B cell (primary cell): Measurements from ENCODE around the gene SGSH. TPM values are rescaled to one million over a fixed set of nuclear protein-coding genes. Genes with fewer than 3 reads are reported as not detected.

Experiments
- ATAC-seq: fragments of 200-7000 bp; cut with Tn5 transposase; one replicate; pipeline ENCODE4 v1.10.0; 2021; ENCODE audit warnings: low read depth, mild to moderate bottlenecking, moderate number of reproducible peaks, moderate library complexity
- CTCF ChIA-PET: fragments of 350-600 bp; sonication (Branson Sonifier 250); formaldehyde crosslinking; loops from one replicate; lab custom pipeline; 2021; ENCODE audit warnings: antibody characterized with exemption, inconsistent platforms; lab: Charles Lee
- POLR2A ChIA-PET: fragments of 350-600 bp; sonication (Branson Sonifier 250); formaldehyde crosslinking; loops from one replicate; lab custom pipeline; 2021; ENCODE audit warnings: antibody characterized with exemption; lab: Charles Lee
- DNase-seq: peaks from one replicate; pipeline ENCODE4 v3.0.0; 2013
- H2AFZ ChIP-seq: 2 replicates; pipeline ENCODE4 v1.6.1; 2012; ENCODE audit warnings: mild to moderate bottlenecking, low read depth, low read length; ENCODE audit not compliant: insufficient read depth, poor library complexity, severe bottlenecking
- H3K27ac ChIP-seq, 2 donors: 1 replicate in 1 of 2; 2 replicates in 1 of 2; pipeline ENCODE4 v1.5.1; 2012 to 2013; ENCODE audit warnings: low read length in 2 of 2, mild to moderate bottlenecking in 2 of 2, moderate library complexity in 1 of 2
- H3K27me3 ChIP-seq, 4 experiments: fragments of 200-600 bp in 1 of 4; sonication (generic) in 1 of 4; replicated peaks in 1 of 4; 1 replicate in 2 of 4; 2 replicates in 2 of 4; pipeline versions ENCODE4 v1.6.1 to v1.7.0; 2013 to 2016; ENCODE audit warnings: low read length in 3 of 4, mild to moderate bottlenecking in 2 of 4, mixed read lengths in 1 of 4, moderate library complexity in 1 of 4; ENCODE audit not compliant: insufficient read depth in 4 of 4, control insufficient read depth in 3 of 4; ENCODE audit errors: control extremely low read depth in 1 of 4
- H3K36me3 ChIP-seq, 2 experiments: replicated peaks in 1 of 2; 1 replicate in 1 of 2; 2 replicates in 1 of 2; pipeline versions ENCODE4 v1.6.1 to v1.7.1; 2013; ENCODE audit warnings: low read length in 1 of 2; ENCODE audit not compliant: insufficient read depth in 2 of 2, control insufficient read depth in 1 of 2; ENCODE audit errors: control extremely low read depth in 1 of 2, extremely low read depth in 1 of 2
- H3K4me1 ChIP-seq, 2 donors: fragments of 200-600 bp in 1 of 2; sonication (generic) in 1 of 2; 1 replicate in 1 of 2; 2 replicates in 1 of 2; pipeline versions ENCODE4 v1.5.1 to v1.6.1; 2013 to 2017; ENCODE audit warnings: low read length in 2 of 2; ENCODE audit not compliant: control insufficient read depth in 2 of 2, insufficient read depth in 2 of 2
- H3K4me2 ChIP-seq: replicated peaks from 2 replicates; pipeline ENCODE3; 2012; ENCODE audit warnings: mild to moderate bottlenecking, low read depth, low read length; ENCODE audit not compliant: poor library complexity, severe bottlenecking
- H3K4me3 ChIP-seq, 5 experiments: fragments of 200-600 bp in 1 of 5; sonication (generic) in 1 of 5; 1 replicate in 3 of 5; 2 replicates in 2 of 5; pipeline versions ENCODE4 v1.5.1 to v1.7.0; 2011 to 2016; ENCODE audit warnings: low read length in 4 of 5, mild to moderate bottlenecking in 4 of 5, low read depth in 2 of 5, control low read depth in 1 of 5, moderate library complexity in 1 of 5; ENCODE audit not compliant: insufficient read depth in 1 of 5; ENCODE audit errors: control extremely low read depth in 1 of 5, extremely low read depth in 1 of 5
- H3K79me2 ChIP-seq: fragments of 200-600 bp; sonication (generic); one replicate; pipeline ENCODE4 v1.6.0; 2016; ENCODE audit warnings: low read length; ENCODE audit not compliant: control insufficient read depth, insufficient read depth
- H3K9ac ChIP-seq: fragments of 200-600 bp; sonication (generic); 2 replicates; pipeline ENCODE4 v1.6.1; 2017; ENCODE audit warnings: mild to moderate bottlenecking, low read length, moderate library complexity
- H3K9me3 ChIP-seq, 3 donors: one replicate each; pipeline versions ENCODE4 v1.6.1 to v1.7.1; 2013; ENCODE audit warnings: low read length in 2 of 3; ENCODE audit not compliant: control insufficient read depth in 2 of 3, insufficient read depth in 1 of 3; ENCODE audit errors: control extremely low read depth in 1 of 3
- H4K20me1 ChIP-seq: 2 replicates; pipeline ENCODE4 v1.6.0; 2012; ENCODE audit warnings: mild to moderate bottlenecking, low read length; ENCODE audit not compliant: insufficient read depth, control insufficient read depth, poor library complexity, severe bottlenecking
- H3K27ac Mint-ChIP-seq: one replicate; pipeline ENCODE4 v1.8.0; 2021; ENCODE audit warnings: mixed read lengths
- H3K27me3 Mint-ChIP-seq: one replicate; pipeline ENCODE4 v1.8.0; 2021; ENCODE audit warnings: mixed read lengths
- H3K4me1 Mint-ChIP-seq: one replicate; pipeline ENCODE4 v1.8.0; 2021; ENCODE audit warnings: mixed read lengths
- H3K4me3 Mint-ChIP-seq: one replicate; pipeline ENCODE4 v1.8.0; 2021; ENCODE audit warnings: mixed read lengths
- H3K9me3 Mint-ChIP-seq: one replicate; pipeline ENCODE4 v1.8.0; 2022; ENCODE audit warnings: mixed read lengths; ENCODE audit not compliant: insufficient read depth
- EZH2 ChIP-seq: IDR thresholded peaks from 2 replicates; pipeline ENCODE4 v1.6.1; 2012; ENCODE audit warnings: borderline replicate concordance, low read depth, mild to moderate bottlenecking, moderate library complexity, low read length; ENCODE audit not compliant: insufficient read depth, poor library complexity, severe bottlenecking
- WGBS: methylation state at CpG from one replicate; pipeline ENCODE4 v1.1.5; 2013; ENCODE audit warnings: missing lambda C conversion rate; ENCODE audit not compliant: insufficient coverage; 5-methylcytosine and 5-hydroxymethylcytosine counted together
- intact Hi-C: fragments of 100-400 bp; cut with micrococcal nuclease; formaldehyde crosslinking; loops from one replicate; pipeline ENCODE4 v1.10.0; 2022
- polyA plus RNA-seq: library from polyadenylated mRNA; depleted of rRNA; stranded (reverse); fragments of >200 nt; gene quantifications from 2 replicates; pipeline ENCODE4 v1.2.3, GENCODE V29; 2012
- total RNA-seq, 2 donors: library from RNA; stranded (reverse); fragments of 120-200 nt in 1 of 2; gene quantifications; 1 replicate in 1 of 2; 2 replicates in 1 of 2; pipeline versions ENCODE4 v1.2.3 to v1.2.4, GENCODE V29; 2013 to 2022
- TF ChIP-seq, protein P1 (sequence below): fragments of 200-600 bp; IDR thresholded peaks from one replicate; pipeline ENCODE4 v1.8.0; 2022; ENCODE audit warnings: antibody characterized with exemption, mild to moderate bottlenecking

The SGSH gene
- total and polyA plus RNA-seq, 2 donors (not counting 1 experiment from before 2014, with no cell fraction given), result 44.5 to 83.7 TPM

DNA sequence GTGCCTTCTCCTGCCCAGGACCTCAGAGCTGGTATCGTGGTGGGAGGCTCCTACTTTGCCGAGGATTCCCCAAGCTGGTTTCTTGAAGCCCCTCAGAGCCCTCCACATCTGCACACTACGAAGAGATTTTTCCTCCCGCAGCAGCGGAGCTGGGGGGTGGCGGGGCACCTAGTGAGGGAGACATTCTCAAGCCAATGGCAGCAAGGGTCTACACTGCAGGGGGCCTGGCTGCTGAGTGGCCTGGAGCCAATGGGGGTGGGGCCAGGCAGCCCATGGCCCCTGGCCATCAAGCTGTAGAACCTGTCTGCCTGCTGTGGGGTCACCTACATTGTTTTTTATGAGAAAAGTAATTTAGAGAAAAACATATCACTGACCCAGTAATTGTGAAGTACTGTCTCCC, 5.1 kb upstream of the SGSH start:
- intact Hi-C loops, result no loop called here
- TF ChIP-seq EZH2, result no peak
- TF ChIP-seq, protein P1, sequence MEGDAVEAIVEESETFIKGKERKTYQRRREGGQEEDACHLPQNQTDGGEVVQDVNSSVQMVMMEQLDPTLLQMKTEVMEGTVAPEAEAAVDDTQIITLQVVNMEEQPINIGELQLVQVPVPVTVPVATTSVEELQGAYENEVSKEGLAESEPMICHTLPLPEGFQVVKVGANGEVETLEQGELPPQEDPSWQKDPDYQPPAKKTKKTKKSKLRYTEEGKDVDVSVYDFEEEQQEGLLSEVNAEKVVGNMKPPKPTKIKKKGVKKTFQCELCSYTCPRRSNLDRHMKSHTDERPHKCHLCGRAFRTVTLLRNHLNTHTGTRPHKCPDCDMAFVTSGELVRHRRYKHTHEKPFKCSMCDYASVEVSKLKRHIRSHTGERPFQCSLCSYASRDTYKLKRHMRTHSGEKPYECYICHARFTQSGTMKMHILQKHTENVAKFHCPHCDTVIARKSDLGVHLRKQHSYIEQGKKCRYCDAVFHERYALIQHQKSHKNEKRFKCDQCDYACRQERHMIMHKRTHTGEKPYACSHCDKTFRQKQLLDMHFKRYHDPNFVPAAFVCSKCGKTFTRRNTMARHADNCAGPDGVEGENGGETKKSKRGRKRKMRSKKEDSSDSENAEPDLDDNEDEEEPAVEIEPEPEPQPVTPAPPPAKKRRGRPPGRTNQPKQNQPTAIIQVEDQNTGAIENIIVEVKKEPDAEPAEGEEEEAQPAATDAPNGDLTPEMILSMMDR, result no peak
- 98% methylated on average over 6 of the region's 6 CpGs for WGBS
- CTCF ChIA-PET, result interaction anchor here (1.1 kb wide), 1 partner anchor 10 kb away, joined by 4 read pairs; no protein-coding TSS in a partner anchor
- Histone ChIP-seq H3K9ac (no peak overlapping the region), H3K9me3 (no peaks in the 10 kb centered on the region), H3K27ac (no peak overlapping the region), H3K79me2 (no peaks in the 10 kb centered on the region), H4K20me1 (no peaks in the 10 kb centered on the region), H3K27me3 (peaks cover 0 to 2% (median 0%) of the 10 kb centered on the region in 4 experiments), H2AFZ (no peak overlapping the region), H3K4me3 (no peak overlapping the region), H3K4me1 (peaks cover 0 to 6% of the 10 kb centered on the region in 2 donors), H3K36me3 (no peaks in the 10 kb centered on the region), H3K4me2 (no peak overlapping the region)
- DNase-seq (no peak), ATAC-seq (no peak)
- Mint-ChIP-seq H3K4me1 (peaks cover 3% of the 10 kb centered on the region), H3K9me3 (no peaks in the 10 kb centered on the region), H3K4me3 (no peak overlapping the region), H3K27ac (no peak overlapping the region), H3K27me3 (no peaks in the 10 kb centered on the region)
- POLR2A ChIA-PET, result no interaction called here

DNA sequence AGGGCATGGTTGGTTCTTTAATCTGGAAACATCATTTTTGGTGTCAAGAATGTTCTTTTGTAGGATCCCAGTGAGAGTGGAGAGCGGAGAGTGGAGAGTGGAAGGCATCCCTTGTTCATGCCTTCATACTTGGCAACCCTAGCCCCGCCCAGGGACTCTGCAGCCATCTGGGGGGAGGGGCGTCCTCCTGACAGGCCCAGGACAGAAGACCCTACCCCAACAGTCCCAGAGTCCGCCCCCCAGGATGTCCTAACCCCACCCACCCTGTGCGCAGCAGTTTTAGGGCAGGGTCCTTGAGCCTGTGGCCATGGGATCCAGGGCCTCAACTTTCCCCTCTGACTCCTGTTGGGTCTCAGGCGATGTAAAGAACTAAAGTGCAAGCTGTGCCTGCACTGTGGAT, 4.5 kb upstream of the SGSH start:
- no peaks in the 10 kb centered on the region for H3K36me3 ChIP-seq
- H3K9me3 Mint-ChIP-seq, result no peaks in the 10 kb centered on the region
- intact Hi-C loops, result no loop called here
- H3K4me3 ChIP-seq, result no peak overlapping the region
- ChIA-PET CTCF (no interaction called here), POLR2A (no interaction called here)
- peaks cover 0 to 2% (median 0%) of the 10 kb centered on the region in 4 experiments for H3K27me3 ChIP-seq
- no peak for DNase-seq
- 82% methylated on average over 4 of the region's 6 CpGs for WGBS
- TF ChIP-seq, protein P1, result no peak
- TF ChIP-seq EZH2, result no peak
- H3K79me2 ChIP-seq, result peaks cover 3% of the 10 kb centered on the region
- H4K20me1 ChIP-seq, result no peaks in the 10 kb centered on the region
- no peaks in the 10 kb centered on the region for H3K9me3 ChIP-seq
- H3K4me3 Mint-ChIP-seq, result no peak overlapping the region
- H3K27ac Mint-ChIP-seq, result no peak overlapping the region
- H3K27ac ChIP-seq, result no peak overlapping the region
- H2AFZ ChIP-seq, result no peak overlapping the region
- H3K4me2 ChIP-seq, result no peak overlapping the region
- peaks cover 5% of the 10 kb centered on the region for H3K4me1 Mint-ChIP-seq
- H3K4me1 ChIP-seq, result peaks cover 0 to 9% of the 10 kb centered on the region in 2 donors
- no peak overlapping the region for H3K9ac ChIP-seq
- no peaks in the 10 kb centered on the region for H3K27me3 Mint-ChIP-seq
- no peak for ATAC-seq
